SIG-M5 (cell line): ENCODE results near the gene KNCN.

Source experiments
- DNase-seq: peaks from one replicate; lab custom pipeline; 2025; lab: John Stamatoyannopoulos, UW

KNCN gene

DNA sequence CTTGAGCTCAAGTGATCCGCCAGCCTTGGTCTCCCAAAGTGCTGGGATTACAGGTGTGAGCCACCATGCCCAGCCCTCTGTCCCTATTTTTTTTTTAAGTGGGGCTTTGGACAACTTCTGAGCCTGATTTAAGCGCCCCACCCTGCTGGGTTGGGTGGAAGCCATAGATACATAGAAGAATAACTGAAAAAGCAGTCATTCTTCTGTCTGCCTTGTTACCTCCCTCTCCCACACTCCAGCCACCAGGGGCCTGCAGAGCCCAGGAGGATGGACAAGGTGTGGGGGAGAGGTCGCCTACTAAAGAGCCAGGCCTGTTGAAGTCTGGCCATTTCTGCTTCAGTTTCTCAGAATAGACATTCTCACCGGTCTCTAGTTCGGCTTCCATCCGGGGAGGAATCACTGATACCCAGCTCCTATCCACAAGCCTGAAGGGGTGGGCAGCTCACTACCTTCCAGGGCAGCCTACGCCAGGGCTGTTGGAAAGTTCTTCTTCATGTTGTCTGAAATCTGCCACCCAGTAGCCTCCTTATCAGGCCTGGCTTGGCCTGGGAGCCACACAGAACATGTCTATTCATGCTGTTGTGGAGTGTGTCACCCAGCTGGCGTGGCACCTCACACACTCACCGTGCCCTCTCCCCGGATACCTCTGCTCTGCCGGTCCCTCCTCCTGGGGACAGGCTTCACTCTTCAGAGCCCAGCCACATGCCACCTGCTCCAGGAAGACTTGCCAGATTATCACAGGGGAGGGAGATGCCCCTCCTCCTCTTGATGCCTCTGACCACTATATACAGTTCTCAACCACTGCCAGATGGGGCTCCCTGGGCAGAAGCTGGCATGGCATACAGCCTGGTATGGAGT is 27.7 kb downstream of the KNCN start:
- no peak for DNase-seq

DNA sequence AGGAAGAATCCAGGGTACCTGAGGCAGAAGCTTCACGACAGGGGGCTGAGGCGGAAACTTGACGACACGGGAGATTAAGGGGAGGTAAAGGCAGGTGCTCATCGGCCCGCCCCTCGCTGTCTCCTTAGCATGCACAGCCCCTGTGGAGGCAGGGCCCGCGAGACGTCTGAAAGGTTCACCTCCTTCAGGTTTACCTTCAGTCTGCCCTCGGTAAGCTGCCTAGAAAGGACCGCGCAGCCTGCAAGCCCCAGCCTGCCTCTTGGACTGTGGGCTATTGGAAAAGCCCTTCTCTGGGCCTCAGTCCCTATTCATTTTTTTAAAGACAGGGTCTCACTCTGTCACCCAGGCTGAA is 28.5 kb downstream of the KNCN start:
- DNase-seq, result no peak

DNA sequence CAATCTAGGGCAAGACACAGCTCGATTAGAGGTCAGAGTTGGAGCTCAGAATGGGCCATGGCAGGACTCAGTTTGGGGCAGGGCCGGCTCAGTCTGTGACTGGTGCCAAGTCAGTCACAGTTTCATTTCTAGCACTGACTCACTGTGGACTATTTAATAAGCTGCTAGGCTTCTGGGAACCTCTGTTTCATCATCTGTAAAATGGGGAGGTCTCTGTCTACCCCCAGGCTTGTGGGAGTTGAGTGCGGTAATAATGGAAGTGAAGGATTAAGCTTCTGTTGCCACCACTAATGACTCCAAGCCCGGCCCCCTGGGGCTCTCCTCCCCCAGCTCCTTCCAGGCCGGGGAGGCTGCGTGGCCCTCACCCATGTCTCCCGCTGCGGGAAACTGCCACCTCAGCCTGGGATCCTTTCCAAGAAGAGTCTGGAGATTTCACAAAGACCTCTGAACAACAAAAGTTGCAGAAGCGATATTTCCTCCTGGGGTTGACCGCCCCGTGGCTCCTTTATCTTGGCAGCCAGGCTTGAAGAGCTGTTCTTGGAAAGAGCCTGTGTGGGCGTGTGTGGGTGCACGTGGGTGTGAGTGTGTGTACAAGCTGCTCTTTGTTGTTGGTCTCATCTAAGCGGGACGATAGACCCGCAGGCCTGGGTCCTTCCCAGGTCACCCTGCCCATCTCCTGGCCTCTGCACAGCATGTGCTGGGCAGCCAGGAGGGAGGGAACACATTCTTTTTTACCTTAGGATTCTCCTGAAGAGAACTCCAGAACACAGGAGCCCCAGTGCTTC is 29.1 kb downstream of the KNCN start:
- DNase-seq, result no peak

DNA sequence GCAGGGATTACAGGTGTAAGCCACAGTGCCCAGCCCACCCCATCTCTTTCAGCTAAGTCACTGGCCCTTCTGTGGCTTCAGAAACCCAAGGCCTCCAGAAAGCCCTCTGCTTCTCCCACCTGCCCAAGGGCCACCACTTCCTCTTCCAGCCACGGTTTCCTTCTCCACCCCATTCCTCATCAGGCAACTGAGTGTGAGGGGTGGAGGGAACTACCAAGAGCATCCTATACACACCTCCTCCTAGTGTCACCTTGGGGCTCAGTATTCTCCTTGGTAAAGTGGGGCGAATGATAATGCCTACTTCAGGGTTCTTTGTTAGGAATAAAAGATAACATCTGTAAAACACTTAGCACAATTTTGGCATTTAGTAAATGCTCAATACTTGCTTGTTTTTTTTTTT is 30.0 kb downstream of the KNCN start:
- DNase-seq, result no peak

DNA sequence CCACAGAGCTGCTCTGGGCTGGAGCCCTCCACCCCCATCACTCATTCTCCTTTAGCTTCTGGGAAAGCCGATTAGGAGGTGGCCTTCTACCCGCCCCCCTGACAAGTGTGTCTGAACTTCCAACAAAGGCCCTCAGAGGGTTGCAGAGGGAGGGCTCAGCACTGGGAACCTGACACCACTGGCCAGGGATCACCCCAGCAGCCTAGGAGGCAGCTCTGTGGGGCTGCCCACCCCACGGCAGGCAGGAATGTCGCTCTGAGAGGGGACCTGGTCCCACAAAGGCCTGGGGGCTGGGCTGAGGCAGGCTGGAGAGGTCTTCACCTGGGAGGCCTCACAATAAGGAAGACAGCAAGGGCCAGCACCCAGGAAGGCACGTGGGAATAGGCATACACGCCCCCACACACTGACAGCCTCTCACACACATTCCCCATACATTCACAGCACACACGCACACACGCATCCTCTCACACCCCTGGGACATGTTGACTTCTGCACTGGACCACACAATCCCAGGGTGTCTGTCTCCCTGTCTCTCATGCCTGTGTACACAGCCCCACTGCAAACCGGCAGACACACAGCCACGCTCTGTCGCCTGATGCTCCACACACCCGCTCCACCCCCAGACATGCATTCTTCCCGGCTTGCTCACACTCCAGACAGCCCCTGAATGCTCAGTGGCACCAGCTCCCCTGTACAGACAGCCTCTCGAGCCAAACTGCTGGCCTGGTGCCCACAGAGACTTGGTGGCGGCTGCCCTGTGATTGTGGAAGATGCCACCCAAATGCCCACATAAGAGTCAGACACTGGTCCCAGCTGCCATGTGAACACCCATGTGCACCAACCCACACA is 31.2 kb downstream of the KNCN start:
- no peak for DNase-seq

DNA sequence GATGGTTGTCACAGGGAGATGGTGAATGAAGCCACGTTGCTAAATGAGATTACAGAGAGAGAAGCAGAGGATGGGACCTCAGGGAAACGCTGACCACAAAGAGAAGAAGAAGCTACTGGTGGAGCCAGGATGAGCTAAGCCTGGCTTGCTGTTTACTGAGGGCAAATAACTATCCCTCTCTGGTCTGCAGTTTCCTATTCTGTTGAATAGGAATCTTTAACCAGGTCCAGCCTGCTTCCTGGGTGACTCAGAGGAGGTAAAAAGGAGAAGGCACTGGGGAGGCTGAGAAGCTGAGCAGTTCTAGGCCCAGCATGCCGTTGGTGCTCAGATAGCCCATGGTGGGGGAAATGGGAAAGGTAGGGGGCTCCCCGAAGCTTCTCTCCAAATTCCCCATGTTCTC is 32.2 kb downstream of the KNCN start:
- DNase-seq, result no peak

DNA sequence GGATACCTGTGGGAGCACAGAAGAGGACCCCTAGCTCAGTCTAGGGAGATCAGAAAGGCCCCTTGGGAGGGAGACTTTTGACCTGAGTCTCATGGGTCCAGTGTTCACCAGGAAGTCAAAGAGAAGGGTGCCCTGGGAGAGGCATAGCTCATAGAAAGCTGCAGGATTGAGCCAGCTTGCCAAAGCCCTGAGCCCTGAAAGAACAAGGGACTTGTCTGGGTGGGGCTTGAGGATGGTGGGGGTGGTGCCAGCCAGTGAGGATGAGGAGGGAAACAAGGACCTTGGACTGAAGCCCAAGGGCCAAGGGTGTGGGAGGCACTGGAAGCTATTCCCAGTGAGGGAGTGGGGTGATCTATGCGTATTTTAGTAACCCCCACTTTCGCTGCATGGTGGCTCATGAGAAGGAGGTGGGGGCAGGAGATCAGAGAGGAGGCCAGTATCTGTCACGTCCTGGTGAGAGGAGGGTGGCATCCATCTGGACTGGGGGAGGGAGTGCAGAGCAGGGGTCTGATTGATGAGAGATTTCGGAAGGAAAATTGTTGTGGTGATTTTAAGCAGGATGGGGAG is 33.4 kb downstream of the KNCN start:
- DNase-seq, result no peak

DNA sequence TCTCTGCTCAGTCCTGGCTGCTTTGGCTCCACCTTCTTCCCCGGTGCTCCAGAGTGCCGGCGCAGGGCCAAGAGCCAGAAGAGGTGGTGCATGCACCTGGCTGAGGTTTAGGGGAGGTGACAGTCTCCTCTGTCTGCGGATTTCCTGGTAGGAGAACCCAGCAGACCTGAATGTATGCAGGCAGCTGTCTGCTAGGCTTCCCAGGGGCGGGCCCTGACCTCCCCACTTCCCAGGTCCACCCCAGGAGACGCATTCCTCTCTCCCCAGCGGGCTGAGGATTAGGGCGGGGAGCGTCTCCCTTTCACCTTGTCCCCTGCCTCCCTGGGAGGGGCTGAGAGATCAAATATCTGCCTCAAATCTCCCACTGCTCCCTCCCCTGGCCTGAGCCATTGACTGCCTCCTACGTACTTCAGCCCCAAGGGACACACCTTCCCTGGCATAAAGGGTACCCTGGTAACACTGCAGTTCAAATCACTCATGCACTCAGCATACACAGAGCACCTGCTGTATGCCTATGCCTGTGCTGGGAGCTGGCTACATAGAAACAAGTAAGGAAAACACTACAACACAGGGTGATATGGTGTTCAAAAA is 34.3 kb downstream of the KNCN start:
- DNase-seq, result no peak

DNA sequence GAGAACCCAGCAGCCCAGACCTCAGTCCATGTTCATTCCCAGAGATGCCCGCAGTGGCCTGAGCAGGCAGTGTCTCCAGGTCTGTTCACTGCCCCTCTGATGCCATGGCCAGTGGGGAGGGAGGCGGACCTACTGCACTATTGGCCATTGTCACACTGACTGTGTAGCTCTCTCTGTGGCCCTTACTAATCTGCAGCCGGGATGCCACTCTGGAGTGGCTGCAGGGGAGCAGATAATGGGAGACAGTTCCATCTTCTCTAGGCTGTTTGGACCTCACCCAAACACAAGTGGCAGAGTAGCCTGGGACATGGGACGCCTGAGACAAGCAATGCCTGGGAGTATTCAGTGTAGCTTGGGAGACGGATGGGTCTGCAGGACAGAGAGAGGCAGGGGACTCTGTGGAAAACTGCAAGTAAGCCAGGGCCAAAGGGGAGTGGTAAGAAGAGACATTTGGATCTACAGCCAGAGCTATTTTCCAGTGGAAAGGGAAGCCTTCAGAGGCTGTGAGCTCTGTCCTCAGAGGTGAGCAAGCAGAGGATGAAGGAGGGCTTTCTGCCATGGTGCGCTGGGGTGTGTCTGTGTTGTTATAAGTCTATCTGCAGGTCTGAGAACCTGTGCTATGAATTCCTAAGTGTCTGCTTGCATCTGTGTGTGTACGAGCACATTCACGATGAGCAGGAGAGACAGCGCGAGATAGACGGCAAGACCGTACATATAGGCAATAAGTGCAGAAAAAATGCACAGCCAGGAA is 35.1 kb downstream of the KNCN start:
- DNase-seq, result no peak

DNA sequence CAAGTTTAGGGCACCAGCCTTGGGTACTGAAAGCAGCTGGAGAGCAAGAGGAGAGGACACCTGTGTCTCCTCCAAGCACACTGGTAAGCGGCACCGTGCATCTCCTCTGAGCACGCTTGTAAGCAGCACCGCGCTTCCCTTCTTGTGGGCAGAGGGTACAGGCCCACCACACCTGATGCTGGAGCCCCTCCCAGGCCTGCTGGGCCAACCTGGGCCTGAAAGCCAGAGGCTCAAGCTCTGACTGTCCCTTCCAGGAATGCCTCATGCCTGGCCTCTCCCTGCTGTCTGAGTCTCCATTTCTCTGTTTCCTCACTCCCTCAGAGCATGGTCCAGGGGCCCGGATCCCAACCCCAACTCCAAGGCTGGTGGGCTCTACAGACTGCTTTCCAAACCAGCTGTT is 35.9 kb downstream of the KNCN start:
- DNase-seq, result no peak

DNA sequence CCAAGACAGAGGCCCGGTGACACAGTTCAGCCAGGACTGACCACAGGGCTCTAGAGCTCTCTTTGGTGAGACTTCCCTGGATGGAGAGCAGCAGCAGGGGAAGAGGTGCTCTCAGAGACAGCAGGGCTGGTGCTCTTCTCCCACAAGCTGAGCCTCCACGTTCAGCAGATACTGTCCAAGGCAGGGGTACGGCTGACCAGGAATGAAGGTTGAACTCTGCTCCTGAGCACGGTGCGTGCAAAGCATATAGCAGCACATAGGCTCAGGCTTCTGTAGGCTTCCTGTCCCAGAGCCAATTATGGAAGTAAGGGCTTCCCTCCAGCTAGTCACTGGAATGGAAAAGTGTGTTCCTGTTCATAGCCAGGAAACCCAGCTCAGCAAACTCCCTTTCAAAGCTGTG is 37.9 kb downstream of the KNCN start:
- no peak for DNase-seq

DNA sequence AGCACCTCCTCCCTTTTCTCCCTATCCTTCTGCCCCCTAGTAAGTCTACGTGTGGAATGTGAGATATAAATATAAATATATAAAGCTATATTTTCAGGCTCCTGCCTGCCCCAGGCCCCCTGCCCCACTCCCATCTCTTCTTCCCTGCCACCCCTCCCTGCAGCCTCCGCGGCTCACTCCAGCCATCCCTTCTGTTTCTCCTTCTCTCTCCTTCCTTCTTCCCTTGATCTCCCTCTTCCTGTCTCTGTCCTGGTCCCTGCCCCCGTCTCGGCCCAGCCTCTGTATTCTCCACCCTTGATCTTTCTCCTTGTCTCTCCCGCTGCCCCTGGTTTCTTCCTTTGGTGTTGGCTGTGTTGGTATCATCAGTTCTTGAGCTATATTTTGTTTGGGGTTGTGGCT is 38.7 kb downstream of the KNCN start:
- no peak for DNase-seq

DNA sequence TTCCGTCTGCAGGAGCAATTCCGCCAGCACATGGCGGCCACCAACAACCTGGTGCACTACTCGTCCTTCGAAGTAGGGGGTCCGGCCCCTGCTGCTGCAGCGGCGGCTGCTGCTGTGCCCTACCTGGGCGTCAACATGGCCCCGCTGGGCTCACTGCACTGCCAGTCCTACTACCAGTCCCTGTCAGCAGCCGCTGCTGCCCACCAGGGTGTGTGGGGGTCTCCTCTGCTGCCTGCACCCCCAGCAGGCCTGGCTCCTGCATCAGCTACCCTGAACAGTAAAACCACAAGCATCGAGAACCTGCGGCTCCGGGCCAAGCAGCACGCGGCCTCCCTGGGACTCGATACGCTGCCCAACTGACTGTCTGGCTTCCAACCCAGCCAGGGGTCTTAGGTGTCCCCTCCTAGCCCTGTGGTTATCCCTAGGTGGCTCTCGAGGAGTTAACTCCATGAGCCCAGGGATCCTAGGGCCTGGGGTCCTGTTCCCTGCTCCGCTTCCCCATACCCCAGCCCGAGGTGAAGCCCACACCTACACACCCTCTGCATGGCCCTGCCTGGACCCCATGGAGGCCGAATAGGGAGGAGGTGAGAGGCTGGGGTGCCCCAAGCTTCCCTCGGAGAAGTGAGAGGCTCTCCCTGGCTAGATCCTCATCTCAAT is 39.2 kb downstream of the KNCN start:
- DNase-seq, result no peak

DNA sequence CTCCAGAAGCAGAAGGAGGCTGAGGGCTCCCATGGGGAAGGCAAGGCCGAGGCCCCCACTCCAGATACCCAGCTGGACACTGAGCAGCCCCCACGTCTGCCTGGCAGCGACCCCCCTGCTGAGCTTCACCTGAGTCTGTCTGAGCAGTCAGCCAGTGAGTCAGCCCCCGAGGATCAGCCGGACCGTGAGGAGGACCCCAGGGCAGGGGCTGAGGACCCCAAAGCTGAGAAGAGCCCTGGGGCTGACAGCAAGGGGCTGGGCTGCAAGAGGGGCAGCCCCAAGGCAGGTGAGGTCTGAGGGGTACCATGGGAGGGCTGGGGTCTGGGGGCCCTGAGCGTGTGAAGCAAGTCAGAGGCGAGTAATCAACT is 40.5 kb downstream of the KNCN start:
- no peak for DNase-seq

DNA sequence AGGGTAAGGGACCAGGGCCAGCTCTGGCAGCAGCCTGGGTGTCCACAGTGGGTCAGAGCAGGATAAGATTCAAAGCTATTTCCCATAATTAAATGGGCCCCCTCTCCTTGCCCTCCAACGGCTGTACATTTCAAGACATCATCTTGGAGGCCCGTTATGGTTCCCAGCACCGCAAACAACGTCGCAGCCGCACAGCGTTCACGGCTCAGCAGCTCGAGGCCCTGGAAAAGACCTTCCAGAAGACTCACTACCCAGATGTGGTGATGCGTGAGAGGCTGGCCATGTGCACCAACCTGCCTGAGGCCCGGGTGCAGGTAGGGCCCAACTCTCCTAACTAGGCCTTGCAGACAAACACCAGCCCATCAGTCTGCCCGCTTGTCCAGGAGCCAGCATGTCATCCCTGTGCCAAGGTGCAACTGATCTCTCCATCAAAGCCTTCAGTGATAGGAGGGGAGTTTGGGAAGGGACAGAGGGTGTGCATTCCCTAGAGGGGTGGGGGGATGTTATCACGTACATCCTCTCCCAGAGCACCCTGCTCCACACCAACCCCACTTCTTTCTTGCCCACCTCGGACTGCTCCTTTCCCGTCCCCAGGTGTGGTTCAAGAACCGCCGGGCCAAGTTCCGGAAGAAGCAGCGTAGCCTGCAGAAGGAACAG is 41.0 kb downstream of the KNCN start:
- DNase-seq, result no peak

DNA sequence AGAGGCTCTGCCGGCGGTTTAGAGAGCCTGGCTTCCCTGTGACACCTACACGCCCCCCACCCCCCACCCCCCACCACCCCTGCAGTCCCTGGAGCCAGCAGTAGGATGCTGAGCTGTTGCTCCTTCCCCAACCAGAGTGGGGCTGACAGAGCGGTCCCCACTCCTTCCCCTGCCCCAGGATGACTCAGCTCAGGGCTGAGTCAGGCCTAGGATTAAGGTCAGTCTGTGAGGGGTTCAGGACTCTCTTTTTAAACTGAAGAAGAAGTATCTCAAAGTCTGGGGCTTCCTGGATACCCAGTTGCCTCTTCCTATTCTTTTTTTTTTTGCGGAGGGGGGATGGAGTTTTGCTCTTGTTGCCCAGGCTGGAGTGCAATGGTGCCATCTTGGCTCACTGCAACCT is 42.7 kb downstream of the KNCN start:
- DNase-seq, result no peak

DNA sequence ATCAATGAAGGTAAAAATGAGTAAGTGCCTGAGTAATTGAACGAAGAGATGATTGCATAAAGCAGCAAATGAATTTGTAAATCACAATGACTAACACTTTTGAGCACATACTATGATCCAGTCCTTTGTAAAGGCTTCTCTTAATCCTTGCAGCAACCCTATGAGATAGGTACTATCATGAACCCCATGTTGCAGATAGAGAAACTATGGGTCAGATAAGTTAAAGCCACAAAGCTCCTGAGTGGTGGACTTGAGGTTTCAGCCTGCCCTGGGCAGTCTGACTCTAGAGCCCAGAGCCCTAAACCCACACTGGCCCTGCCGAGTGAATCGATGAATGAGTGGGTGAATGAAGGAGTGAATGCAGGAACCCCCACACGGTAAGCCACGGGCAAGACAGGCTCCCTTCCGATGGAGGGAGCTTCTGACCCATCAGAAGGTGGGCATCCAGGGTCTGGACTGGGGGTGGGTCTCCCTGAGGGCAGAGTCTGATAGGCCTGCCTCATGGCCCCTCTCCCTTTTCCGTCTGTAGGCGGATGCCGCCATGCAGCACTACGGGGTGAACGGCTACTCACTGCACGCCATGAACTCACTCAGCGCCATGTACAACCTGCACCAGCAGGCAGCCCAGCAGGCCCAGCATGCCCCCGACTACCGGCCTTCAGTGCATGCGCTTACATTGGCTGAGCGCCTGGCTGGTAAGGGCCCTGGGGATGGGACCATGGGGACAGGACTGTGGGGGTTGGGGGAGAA is 44.8 kb downstream of the KNCN start:
- no peak for DNase-seq

DNA sequence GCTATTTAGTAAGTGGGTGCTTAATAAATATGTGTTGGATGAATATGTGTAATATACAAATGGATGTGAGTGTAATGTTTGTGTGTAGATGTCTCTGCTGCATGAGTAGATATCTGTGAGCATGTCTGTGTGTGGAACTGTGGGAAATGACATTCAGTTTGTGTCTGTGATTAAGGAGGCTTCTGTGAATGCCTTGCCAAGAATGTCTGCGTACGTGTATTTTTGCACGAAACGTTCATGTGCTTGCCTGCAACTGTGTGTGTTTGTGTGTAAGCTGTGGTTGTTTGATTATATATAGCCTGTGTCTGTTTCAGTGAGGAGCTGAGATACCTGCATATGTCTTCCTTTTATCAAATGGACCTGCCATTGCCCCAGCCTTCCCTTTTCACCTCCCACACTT is 48.0 kb downstream of the KNCN start:
- DNase-seq, result no peak

DNA sequence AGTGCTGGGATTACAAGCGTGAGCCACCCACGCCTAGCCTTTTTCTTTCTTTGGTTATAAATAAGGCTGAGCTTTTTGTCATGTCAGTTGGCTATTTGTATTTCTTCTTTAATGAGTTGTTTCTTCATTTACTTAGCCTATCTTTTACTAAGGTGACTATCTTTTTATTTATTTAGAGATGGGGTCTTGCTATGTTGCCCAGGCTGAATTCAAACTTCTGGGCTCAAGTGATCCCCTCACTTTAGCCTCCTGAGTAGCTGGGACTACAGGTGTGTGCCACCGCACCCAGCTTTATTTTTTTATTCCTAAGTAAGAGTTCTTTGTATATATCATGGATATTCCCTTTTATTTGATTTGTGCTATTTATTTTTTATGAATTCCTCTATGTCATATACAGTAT is 49.9 kb downstream of the KNCN start:
- DNase-seq, result no peak

DNA sequence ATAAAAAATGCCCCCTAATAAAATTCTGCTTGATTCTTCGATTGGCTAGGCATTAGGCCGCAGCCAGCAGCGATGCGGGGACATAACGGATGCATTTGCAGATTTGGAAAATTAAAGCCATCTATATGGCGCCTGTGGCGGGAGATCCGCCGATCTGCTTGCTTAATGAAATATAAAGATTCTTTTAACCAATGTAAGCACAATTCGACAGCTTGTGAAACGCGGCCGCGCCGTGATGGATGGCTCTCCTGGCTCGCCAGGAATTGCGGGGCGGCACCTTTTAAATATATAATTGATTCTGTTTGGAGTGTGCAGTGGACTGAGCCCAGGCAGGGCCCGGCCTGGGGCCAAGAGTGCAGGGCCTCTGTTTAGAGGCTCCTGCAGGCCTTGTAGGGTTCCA is 53.8 kb downstream of the KNCN start:
- DNase-seq, result no peak
